Right cardiac atrium (tissue), 5 donors: ENCODE results near the gene TBX6. TPM values are rescaled to one million over a fixed set of nuclear protein-coding genes. Genes with fewer than 3 reads are reported as not detected.
A peak's percentile ranks its signal among the peaks of the same experiment; 100 is the strongest.

Experiments used
- ATAC-seq, 2 donors: fragments of 200-7000 bp; cut with Tn5 transposase; one replicate each; pipeline versions ENCODE4 v1.8.0 to v1.9.1; 2020; ENCODE audit warnings: moderate library complexity in 2 of 2, mild to moderate bottlenecking in 1 of 2
- DNase-seq, 3 donors: peaks; one replicate each; pipeline ENCODE4 v3.0.0-alpha.2; 2020
- H3K27ac ChIP-seq: one replicate; pipeline ENCODE4 v1.5.1; 2013; ENCODE audit warnings: mild to moderate bottlenecking, low read length, control low read depth, moderate library complexity
- H3K27me3 ChIP-seq: one replicate; pipeline ENCODE4 v1.6.1; 2013; ENCODE audit not compliant: control insufficient read depth, insufficient read depth
- H3K4me1 ChIP-seq: one replicate; pipeline ENCODE4 v1.6.1; 2013; ENCODE audit warnings: low read length; ENCODE audit not compliant: control insufficient read depth, insufficient read depth
- H3K4me3 ChIP-seq: one replicate; pipeline ENCODE4 v1.5.1; 2013; ENCODE audit warnings: low read length, control low read depth
- H3K9me3 ChIP-seq: one replicate; pipeline ENCODE4 v1.6.1; 2013; ENCODE audit warnings: low read length; ENCODE audit not compliant: control insufficient read depth
- WGBS: extraction: QIAGEN DNeasy Blood & Tissue Kit; methylation state at CpG from one replicate; pipeline ENCODE4 v1.1.7; 2013; 5-methylcytosine and 5-hydroxymethylcytosine counted together
- intact Hi-C, 4 donors: fragments of 100-400 bp; cut with DNase I; formaldehyde crosslinking; loops; one replicate each; pipeline versions ENCODE4 v1.11.0 to v1.14.0; 2022 to 2023
- polyA plus RNA-seq: library from polyadenylated mRNA; stranded (reverse); fragments of 200-250 nt; gene quantifications from one replicate; pipeline ENCODE4 v1.2.3, GENCODE V29; 2013
- total RNA-seq, 4 donors: library from RNA; stranded (reverse); fragmentation: NEBNext Ultra II Directional; extraction: Animal tissue kit (Norgen Biotek cat#: 25700); gene quantifications; one replicate each; pipeline ENCODE4 v1.2.1, GENCODE V29; 2021
- donor health status: healthy with polysubstance abuse.
- donor health status: DM: no; HTN: yes; CAD: no.
- donor health status: DM: no; HTN: no; CAD: no.
- donor health status: DM: no; HTN: yes; CAD: no; lungs with severe emphysema.
- donor health status: DM: yes; HTN: yes; CAD: no.

The TBX6 gene
- total and polyA plus RNA-seq, 5 donors: 0.67 to 1.2 (median 0.93) TPM

- DNase-seq (peak; percentile 70 to 85 (median 82)), ATAC-seq (peak; percentile 42 to 70)
- Histone ChIP-seq H3K9me3 (no peaks in the 10 kb centered on the region), H3K27me3 (no peaks in the 10 kb centered on the region), H3K27ac (no peak overlapping the region), H3K4me3 (no peak overlapping the region), H3K4me1 (no peaks in the 10 kb centered on the region)
- WGBS: 84% methylated on average over 29 of the region's 29 CpGs
- intact Hi-C loops: no loop called here
Measured at GRCh38 chr16:30112197-30113030, 20.7 kb upstream of the TBX6 start.

GRCh38 chr16:30110661-30111060, 18.9 kb upstream of the TBX6 start:
- Histone ChIP-seq H3K27me3 (no peaks in the 10 kb centered on the region), H3K9me3 (no peaks in the 10 kb centered on the region), H3K4me1 (no peaks in the 10 kb centered on the region), H3K27ac (no peak overlapping the region), H3K4me3 (no peak overlapping the region)
- 56% methylated on average over 7 of the region's 7 CpGs for WGBS
- intact Hi-C loops: no loop called here
- DNase-seq (peak in 1 of 3 donors; percentile 15), ATAC-seq (no peak)

DNA sequence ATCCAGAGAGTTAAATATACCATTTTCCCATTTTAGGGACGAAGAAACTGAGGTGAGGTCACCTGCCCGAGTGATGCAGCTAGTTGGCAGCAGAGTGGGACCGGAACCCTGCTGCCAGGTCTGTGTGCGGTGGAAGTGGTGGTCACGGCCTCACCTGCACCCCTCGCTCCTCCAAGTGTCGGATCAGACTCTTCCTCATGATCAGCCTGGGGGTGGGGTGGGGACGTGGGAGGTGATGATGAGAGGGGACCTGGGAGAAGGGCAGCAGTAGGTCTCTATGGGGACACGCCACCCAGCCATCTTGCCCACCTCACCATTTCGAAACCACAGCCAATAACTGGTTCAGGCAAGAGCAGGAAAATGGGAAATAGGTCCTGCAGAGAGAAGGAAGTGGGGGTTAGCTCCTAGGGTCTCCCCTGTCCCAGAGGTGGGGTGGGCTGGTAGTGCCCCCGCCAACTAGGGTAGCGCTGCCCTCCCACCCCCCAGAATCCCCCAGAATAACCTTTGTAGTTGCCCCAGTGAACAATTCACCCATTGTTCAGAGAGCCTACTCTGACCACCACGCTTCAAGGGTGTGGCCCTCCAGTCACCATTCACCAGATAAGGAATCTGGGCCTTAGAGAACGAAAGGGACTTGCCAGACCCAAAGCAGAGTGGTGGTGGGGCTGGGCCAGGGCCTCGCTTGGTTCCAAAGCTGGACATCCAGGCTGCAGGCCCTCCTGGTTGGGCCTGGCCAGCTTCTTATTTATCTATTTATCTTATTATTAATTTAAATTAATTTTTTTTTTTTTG, 16.5 kb upstream of the TBX6 start:
- no peak overlapping the region for H3K27ac ChIP-seq
- DNase-seq: peak in 1 of 3 donors; percentile 44
- no peaks in the 10 kb centered on the region for H3K27me3 ChIP-seq
- no peak overlapping the region for H3K4me3 ChIP-seq
- ATAC-seq: no peak
- H3K4me1 ChIP-seq: no peaks in the 10 kb centered on the region
- no peaks in the 10 kb centered on the region for H3K9me3 ChIP-seq
- WGBS: 85% methylated on average over 15 of the region's 15 CpGs
- intact Hi-C loops: no loop called here

- Histone ChIP-seq H3K27me3 (no peaks in the 10 kb centered on the region), H3K9me3 (no peaks in the 10 kb centered on the region), H3K4me1 (no peaks in the 10 kb centered on the region), H3K4me3 (no peak overlapping the region), H3K27ac (no peak overlapping the region)
- ATAC-seq (peak in 1 of 2 donors; percentile 9), DNase-seq (peak in 1 of 3 donors; percentile 35)
- intact Hi-C loops: no loop called here
- 87% methylated on average over 6 of the region's 6 CpGs for WGBS
Measured at GRCh38 chr16:30104492-30104891, 12.8 kb upstream of the TBX6 start.

DNA sequence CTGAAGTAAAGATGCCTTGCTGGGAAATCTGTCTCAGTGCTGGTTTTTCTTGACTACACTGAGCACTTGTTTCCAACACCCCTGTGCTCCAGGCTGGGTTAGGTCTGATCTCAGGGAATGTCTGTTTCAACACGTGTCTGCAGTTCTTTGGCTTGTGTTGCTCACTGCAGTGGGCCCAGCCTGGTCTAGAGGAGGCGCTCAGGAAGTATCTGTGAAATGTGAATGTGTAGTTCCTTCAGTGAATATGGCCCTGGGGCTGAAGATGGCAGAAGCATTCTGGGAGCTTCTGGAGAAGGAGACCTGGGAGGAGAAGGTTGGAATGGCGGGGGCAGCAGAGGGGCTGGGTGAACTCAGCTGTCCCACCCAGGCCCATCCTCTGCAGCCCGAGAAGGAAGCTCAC, 12.4 kb upstream of the TBX6 start:
- DNase-seq (no peak), ATAC-seq (peak in 1 of 2 donors; percentile 17)
- Histone ChIP-seq H3K4me1 (no peaks in the 10 kb centered on the region), H3K4me3 (no peak overlapping the region), H3K9me3 (no peaks in the 10 kb centered on the region), H3K27me3 (no peaks in the 10 kb centered on the region), H3K27ac (no peak overlapping the region)
- intact Hi-C loops: no loop called here
- 85% methylated on average over 4 of the region's 4 CpGs for WGBS

DNA sequence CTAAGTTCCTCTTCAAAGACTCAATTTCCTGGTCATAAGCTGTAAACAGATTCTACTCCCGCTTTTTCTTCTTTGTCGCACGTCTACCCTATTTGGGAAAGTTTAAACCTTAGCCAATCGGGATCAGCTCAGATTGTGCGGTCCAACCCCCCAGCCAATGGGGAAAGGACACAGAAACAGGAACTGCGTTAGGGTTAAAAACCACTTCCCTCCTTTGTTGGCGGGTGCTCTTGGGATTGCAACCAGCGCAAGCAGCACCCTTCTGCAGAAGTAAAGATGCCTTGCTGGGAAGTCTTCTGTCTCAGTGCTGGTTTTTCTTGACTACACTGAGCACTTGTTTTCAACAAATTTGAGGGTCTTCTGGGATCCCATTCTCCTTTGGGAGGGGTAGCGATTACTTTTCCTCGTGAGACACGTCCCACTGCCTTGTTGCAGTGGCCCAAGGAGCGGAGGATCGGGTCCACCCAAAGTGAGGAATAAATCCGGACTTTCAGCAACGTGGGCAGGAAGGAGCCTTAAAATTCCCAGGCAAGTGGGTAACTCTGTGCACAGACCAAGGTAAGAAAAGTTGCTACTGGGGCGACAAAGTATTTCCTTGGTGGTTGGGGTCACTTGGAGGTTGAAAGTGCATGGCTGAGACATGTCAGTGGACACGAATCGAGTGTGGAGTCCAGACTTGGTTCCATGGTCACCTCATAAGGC, 5.3 kb upstream of the TBX6 start:
- DNase-seq (peak in 1 of 3 donors; percentile 18), ATAC-seq (no peak)
- WGBS: 96% methylated on average over 18 of the region's 18 CpGs
- peaks cover 2% of the 10 kb centered on the region for H3K4me1 ChIP-seq
- no peaks in the 10 kb centered on the region for H3K9me3 ChIP-seq
- H3K4me3 ChIP-seq: no peak overlapping the region
- intact Hi-C loops: loop anchor here in 1 of 4 donors (10.0 kb wide), 1 partner anchor 298 kb away; the partner anchor contains the start of gene ZNF48
- peak overlapping the region; percentile 38 for H3K27ac ChIP-seq
- H3K27me3 ChIP-seq: no peaks in the 10 kb centered on the region

DNA sequence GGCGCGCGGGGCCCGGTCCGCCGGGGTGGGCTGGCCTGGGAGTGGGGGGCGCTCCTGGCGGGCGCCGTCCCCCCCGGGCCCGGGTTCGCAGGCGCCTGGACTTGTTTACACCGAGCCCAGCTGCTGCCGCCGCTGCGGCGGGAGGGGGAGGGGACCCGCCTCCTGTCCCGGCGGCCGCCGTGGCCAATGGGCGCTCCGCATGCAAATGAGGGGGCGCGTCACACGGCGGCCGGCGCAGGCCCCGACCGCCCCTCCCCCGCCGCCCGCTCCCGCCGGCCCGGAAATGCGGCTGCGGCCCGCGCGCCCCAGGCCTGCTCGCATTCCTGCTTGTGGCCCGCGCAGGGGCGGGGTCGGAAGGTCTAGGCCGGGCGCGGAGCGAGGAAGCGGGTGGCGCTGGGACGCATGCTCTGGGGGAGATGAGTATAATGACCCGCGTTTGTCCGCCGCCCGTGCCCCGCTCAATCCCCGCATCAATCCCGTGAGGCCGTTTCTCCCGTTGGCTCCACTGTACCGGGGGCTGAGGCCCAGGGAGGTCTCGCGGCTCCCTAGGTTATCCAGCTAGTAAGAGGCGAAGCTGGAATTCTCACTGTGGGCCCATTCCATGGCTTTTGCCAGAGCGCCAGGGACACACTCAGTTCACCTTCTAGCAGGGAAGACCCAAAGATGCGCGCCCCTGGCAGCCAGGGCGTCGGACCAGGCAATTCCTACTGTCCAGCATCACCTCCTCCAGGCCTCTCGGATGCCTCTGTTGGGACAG, 4.6 kb upstream of the TBX6 start, which contains the start of gene YPEL3:
Gene YPEL3, minus strand, starts transcription at position 109 of the 757 bp plus-strand sequence. CDS start 731 bp downstream, outside the sequence.
- peak; percentile 70 to 81 for ATAC-seq
- intact Hi-C loops: loop anchor here in 1 of 4 donors (10.0 kb wide), 1 partner anchor 299 kb away; the partner anchor contains the start of gene ZNF48
- DNase-seq: peak; percentile 95 to 98 (median 98)
- Histone ChIP-seq H3K4me3 (peak within 1 kb of the TSS; percentile 85), H3K9me3 (no peaks in the 10 kb centered on the region), H3K27me3 (no peaks in the 10 kb centered on the region), H3K4me1 (peaks cover 2% of the 10 kb centered on the region), H3K27ac (peak within 1 kb of the TSS; percentile 38)
- 9% methylated on average over 77 of the region's 77 CpGs for WGBS

GRCh38 chr16:30095166-30096078, 3.7 kb upstream of the TBX6 start:
- H3K27ac ChIP-seq: peak overlapping the region; percentile 24
- H3K27me3 ChIP-seq: no peaks in the 10 kb centered on the region
- intact Hi-C loops: loop anchor here in 1 of 4 donors (10.0 kb wide), 1 partner anchor 299 kb away; the partner anchor contains the start of gene ZNF48
- peak overlapping the region; percentile 85 for H3K4me3 ChIP-seq
- peak in 1 of 3 donors; percentile 66 for DNase-seq
- H3K4me1 ChIP-seq: peaks cover 2% of the 10 kb centered on the region
- WGBS: 11% methylated on average over 47 of the region's 47 CpGs
- no peak for ATAC-seq
- no peaks in the 10 kb centered on the region for H3K9me3 ChIP-seq

DNA sequence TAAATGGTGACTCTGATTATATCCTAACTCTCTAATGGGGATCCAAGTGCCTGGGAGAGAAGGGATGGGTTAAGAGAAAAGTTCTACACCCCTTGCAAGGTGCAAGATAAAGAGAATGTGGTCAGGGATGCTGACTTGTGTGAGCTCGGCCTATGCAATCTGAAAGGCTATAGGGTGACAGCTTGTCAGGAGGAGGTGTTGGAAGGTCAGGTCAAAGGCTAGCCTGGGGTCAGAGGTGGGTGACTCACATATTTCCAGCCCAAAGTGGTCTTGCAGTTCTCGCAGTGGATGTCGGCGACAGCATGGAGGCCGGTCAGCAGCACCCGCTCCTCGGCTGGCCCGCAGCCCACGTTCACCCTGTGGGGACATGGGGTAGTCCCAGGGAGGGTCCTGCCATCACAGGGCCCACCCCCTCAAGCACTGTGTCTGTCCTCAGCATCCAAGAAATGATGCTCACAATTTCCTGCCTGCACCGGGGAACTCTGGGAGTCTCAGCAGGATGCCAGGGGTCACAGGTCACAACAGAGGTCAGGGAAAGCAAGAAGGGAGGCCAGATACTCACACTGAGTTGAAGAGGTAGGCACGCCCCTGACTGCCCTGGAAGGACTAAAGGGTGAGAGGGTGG, 2.9 kb upstream of the TBX6 start:
- H3K4me1 ChIP-seq: peaks cover 2% of the 10 kb centered on the region
- intact Hi-C loops: loop anchor here in 2 of 4 donors (5.0 to 10.0 kb wide), 2 partner anchors 52 to 300 kb away; partner anchors contain the start of gene ZNF48 (in 1 of the 2)
- H3K9me3 ChIP-seq: no peaks in the 10 kb centered on the region
- H3K27me3 ChIP-seq: no peaks in the 10 kb centered on the region
- peak overlapping the region; percentile 85 for H3K4me3 ChIP-seq
- no peak for ATAC-seq
- WGBS: 73% methylated on average over 11 of the region's 11 CpGs
- peak in 1 of 3 donors; percentile 73 for DNase-seq
- H3K27ac ChIP-seq: peak overlapping the region; percentile 24
